HepG2 (cell line): Measurements from ENCODE around the gene RNF4. TPM values are rescaled to one million over a fixed set of nuclear protein-coding genes. Genes with fewer than 3 reads are reported as not detected.
A peak's percentile ranks its signal among the peaks of the same experiment; 100 is the strongest.

ENCODE experiments used
- ATF6 ChIP-seq: sonication (generic); formaldehyde crosslinking; conservative IDR thresholded peaks from 2 replicates; pipeline ENCODE4 v1.4.0; 2020; ENCODE audit warnings: missing genetic modification reagents
- HNRNPLL ChIP-seq: fragments of 200-400 bp; formaldehyde crosslinking; IDR thresholded peaks from 2 replicates; pipeline ENCODE4 v1.6.1; 2017; ENCODE audit warnings: mild to moderate bottlenecking, low read depth, low read length; ENCODE audit not compliant: poor library complexity, severe bottlenecking
- MAF1 ChIP-seq: sonication (generic); formaldehyde crosslinking; IDR thresholded peaks from 2 replicates; pipeline ENCODE4 v1.5.0; 2020; ENCODE audit warnings: missing genetic modification reagents, borderline replicate concordance
- MXI1 ChIP-seq: IDR thresholded peaks from 3 replicates; pipeline ENCODE4 v1.6.1; 2012; ENCODE audit warnings: low read depth, low read length, inconsistent platforms, borderline replicate concordance
- NCOA5 ChIP-seq: sonication (generic); formaldehyde crosslinking; IDR thresholded peaks from 2 replicates; pipeline ENCODE4 v1.4.0; 2020; ENCODE audit warnings: missing genetic modification reagents
- NFAT5 ChIP-seq: sonication (generic); formaldehyde crosslinking; IDR thresholded peaks from 2 replicates; pipeline ENCODE4 v1.4.0; 2020; ENCODE audit warnings: missing genetic modification reagents
- NFE2L1 ChIP-seq: sonication (generic); formaldehyde crosslinking; IDR thresholded peaks from 2 replicates; pipeline ENCODE4 v1.4.0; 2020; ENCODE audit warnings: missing genetic modification reagents, mild to moderate bottlenecking, borderline replicate concordance
- NR2C2 ChIP-seq: sonication (generic); formaldehyde crosslinking; IDR thresholded peaks from 2 replicates; pipeline ENCODE4 v1.4.0; 2020; ENCODE audit warnings: missing genetic modification reagents, mild to moderate bottlenecking, moderate library complexity, borderline replicate concordance
- RARG ChIP-seq: sonication (generic); formaldehyde crosslinking; IDR thresholded peaks from 2 replicates; pipeline ENCODE4 v1.4.0; 2020; ENCODE audit warnings: low read depth, mild to moderate bottlenecking, missing genetic modification reagents
- RFXAP ChIP-seq: sonication (generic); formaldehyde crosslinking; IDR thresholded peaks from 2 replicates; pipeline ENCODE4 v1.4.0; 2020; ENCODE audit warnings: missing genetic modification reagents, borderline replicate concordance
- SCMH1 ChIP-seq: sonication (generic); formaldehyde crosslinking; IDR thresholded peaks from 2 replicates; pipeline ENCODE4 v1.9.0; 2021; ENCODE audit warnings: missing genetic modification reagents, mild to moderate bottlenecking, borderline replicate concordance
- SMC3 ChIP-seq: IDR thresholded peaks from 2 replicates; pipeline ENCODE4 v1.6.1; 2011; ENCODE audit warnings: low read length, improper control_type of control experiment
- TEAD2 ChIP-seq: sonication (generic); formaldehyde crosslinking; IDR thresholded peaks from 2 replicates; pipeline ENCODE4 v1.9.0; 2021; ENCODE audit warnings: missing genetic modification reagents
- ZNF230 ChIP-seq: sonication (generic); formaldehyde crosslinking; IDR thresholded peaks from 2 replicates; pipeline ENCODE4 v1.4.0; 2020; ENCODE audit warnings: mild to moderate bottlenecking, missing genetic modification reagents
- ZNF484 ChIP-seq: sonication (generic); formaldehyde crosslinking; IDR thresholded peaks from 2 replicates; pipeline ENCODE4 v1.5.1; 2020; ENCODE audit warnings: mild to moderate bottlenecking, low read depth, missing genetic modification reagents, borderline replicate concordance
- ZNF629 ChIP-seq: sonication (generic); formaldehyde crosslinking; conservative IDR thresholded peaks from 2 replicates; pipeline ENCODE4 v1.5.0; 2020; ENCODE audit warnings: missing genetic modification reagents
- polyA plus RNA-seq, 8 experiments: library from polyadenylated mRNA; depleted of rRNA in 3 of 8; stranded (reverse) in 7 of 8; unstranded in 1 of 8; fragments of >200 nt; fragmentation: Illumina TruSeq in 4 of 8; extraction: Trizol in 4 of 8; gene quantifications; 2 replicates each; pipeline versions ENCODE4 v1.2.1 to v1.2.3, GENCODE V29; 2011 to 2016; ENCODE audit warnings: low read depth in 4 of 8, missing spikeins in 1 of 8, mixed read lengths in 1 of 8; ENCODE audit not compliant: insufficient read depth in 1 of 8
- total RNA-seq, 5 experiments: library from RNA; depleted of rRNA; stranded (reverse); fragments of >200 nt; fragmentation: Illumina TruSeq; extraction: Trizol; gene quantifications; 2 replicates each; pipeline ENCODE4 v1.2.3, GENCODE V29; 2016; ENCODE audit warnings: low read depth in 1 of 5
- TF ChIP-seq, protein P1 (sequence below): sonication (generic); formaldehyde crosslinking; IDR thresholded peaks from 2 replicates; pipeline ENCODE4 v1.4.0; 2020; ENCODE audit warnings: low read depth, mild to moderate bottlenecking, missing genetic modification reagents
- TF ChIP-seq, protein P2 (sequence below): sonication (generic); formaldehyde crosslinking; IDR thresholded peaks from 2 replicates; pipeline ENCODE4 v1.5.1; 2020; ENCODE audit warnings: missing genetic modification reagents, mild to moderate bottlenecking, borderline replicate concordance
- TF ChIP-seq, protein P3 (sequence below): sonication (generic); formaldehyde crosslinking; IDR thresholded peaks from 2 replicates; pipeline ENCODE4 v1.9.0; 2021; ENCODE audit warnings: missing genetic modification reagents, mild to moderate bottlenecking, borderline replicate concordance

Gene RNF4
- total and polyA plus RNA-seq, 2 of the 13 experiments (the other 11 are each of a cell fraction or from before 2014, with no cell fraction given) = 38.1 to 45.1 TPM

DNA sequence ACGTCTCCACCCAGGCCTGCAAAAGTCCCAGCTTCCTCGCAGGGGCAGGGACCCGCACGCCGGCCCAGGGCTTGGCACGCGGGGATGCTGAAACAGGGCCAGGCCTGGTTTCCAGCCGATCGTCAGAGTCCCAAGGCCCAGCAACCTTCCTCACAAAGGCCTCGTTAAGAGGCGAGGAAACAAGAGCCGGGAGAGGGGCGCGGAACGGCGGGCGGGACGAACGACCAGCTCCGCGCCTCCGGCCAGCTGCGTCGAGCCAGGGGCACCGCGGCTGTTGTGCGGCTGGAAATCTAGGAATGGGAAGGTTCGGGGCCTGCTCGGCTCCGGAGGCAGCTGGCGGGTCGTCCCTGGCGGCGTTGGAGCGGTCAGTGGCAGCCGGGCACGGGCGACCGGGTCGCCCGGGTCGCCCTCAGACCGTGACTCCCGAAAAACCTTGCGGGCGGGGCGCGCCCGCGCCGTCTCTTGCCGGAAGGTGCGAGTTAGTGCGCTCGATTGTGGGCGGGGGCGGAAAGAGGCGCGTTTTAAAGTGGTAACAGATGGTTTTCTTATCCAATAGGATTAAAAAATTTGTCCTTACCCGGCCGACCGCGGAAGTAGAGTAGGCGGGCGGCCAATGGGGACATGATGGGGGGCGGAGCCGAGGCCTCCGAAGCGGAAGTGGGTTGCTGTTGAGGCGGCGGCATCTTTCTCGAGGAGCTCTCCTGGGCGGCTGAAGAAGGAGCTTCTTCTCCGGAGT lies at the start of gene RNF4 (continued):
- TF ChIP-seq RFXAP (CRISPR knock-in tag) (peak; percentile 65; the same call in 1 of the 2 replicates), MAF1 (CRISPR knock-in tag) (no peak), ZNF629 (CRISPR knock-in tag) (0 out of 2 replicates have a peak, but pooled peaks have one; percentile 29), ZNF230 (no peak), SMC3 (no peak), HNRNPLL (peak; percentile 73), ATF6 (no peak), NR2C2 (CRISPR knock-in tag) (peak; percentile 85), NFAT5 (CRISPR knock-in tag) (0 out of 2 replicates have a peak, but pooled peaks have one; percentile 68), MXI1 (no peak; the same call in 2 of the 3 replicates), NCOA5 (CRISPR knock-in tag) (no peak), TEAD2 (CRISPR knock-in tag) (0 out of 2 replicates have a peak, but pooled peaks have one; percentile 55), RARG (CRISPR knock-in tag) (no peak), ZNF484 (CRISPR knock-in tag) (no peak), NFE2L1 (CRISPR knock-in tag) (no peak), SCMH1 (CRISPR knock-in tag) (no peak)
- TF ChIP-seq, protein P1, sequence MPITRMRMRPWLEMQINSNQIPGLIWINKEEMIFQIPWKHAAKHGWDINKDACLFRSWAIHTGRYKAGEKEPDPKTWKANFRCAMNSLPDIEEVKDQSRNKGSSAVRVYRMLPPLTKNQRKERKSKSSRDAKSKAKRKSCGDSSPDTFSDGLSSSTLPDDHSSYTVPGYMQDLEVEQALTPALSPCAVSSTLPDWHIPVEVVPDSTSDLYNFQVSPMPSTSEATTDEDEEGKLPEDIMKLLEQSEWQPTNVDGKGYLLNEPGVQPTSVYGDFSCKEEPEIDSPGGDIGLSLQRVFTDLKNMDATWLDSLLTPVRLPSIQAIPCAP (CRISPR knock-in tag) = no peak
- TF ChIP-seq, protein P2, sequence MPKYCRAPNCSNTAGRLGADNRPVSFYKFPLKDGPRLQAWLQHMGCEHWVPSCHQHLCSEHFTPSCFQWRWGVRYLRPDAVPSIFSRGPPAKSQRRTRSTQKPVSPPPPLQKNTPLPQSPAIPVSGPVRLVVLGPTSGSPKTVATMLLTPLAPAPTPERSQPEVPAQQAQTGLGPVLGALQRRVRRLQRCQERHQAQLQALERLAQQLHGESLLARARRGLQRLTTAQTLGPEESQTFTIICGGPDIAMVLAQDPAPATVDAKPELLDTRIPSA (CRISPR knock-in tag) = no peak
- TF ChIP-seq, protein P3, sequence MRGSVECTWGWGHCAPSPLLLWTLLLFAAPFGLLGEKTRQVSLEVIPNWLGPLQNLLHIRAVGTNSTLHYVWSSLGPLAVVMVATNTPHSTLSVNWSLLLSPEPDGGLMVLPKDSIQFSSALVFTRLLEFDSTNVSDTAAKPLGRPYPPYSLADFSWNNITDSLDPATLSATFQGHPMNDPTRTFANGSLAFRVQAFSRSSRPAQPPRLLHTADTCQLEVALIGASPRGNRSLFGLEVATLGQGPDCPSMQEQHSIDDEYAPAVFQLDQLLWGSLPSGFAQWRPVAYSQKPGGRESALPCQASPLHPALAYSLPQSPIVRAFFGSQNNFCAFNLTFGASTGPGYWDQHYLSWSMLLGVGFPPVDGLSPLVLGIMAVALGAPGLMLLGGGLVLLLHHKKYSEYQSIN (CRISPR knock-in tag) = no peak
